ENCODE measurements around the gene ADNP. TPM values are rescaled to one million over a fixed set of nuclear protein-coding genes. Genes with fewer than 3 reads are reported as not detected.
"Not testable (repeated sequence)": the region's sequence is repeated elsewhere in the genome, so short reads cannot be mapped to it uniquely, and the experiment has no call there.

Gene ADNP
- 140 TPM for polyA plus RNA-seq (2013, experiment 1 of 4)
- 162 TPM for polyA plus RNA-seq (2013, experiment 2 of 4)
- polyA plus RNA-seq (2013, experiment 3 of 4) = 107 TPM
- polyA plus RNA-seq (2013, experiment 4 of 4) = 119 TPM

- Histone ChIP-seq H3K27me3 (ENCODE audit: control insufficient read depth, insufficient read depth, low read length, poor library complexity, severe bottlenecking) (no peaks in the 10 kb centered on the region), H3K36me3 (ENCODE audit: control insufficient read depth, insufficient read depth, low read length) (peaks cover 24% of the 10 kb centered on the region), H3K4me3 (ENCODE audit: insufficient read depth, low read depth, low read length) (peak within 1 kb of the TSS; percentile 80), H3K9me3 (ENCODE audit: control insufficient read depth, low read length) (no peaks in the 10 kb centered on the region), H3K4me1 (ENCODE audit: control insufficient read depth, insufficient read depth, low read length) (peaks cover 18% of the 10 kb centered on the region), H3K27ac (ENCODE audit: insufficient read depth, low read depth, low read length, poor library complexity, severe bottlenecking) (peak within 1 kb of the TSS; percentile 98)
- 4 to 7% methylated on average over 58 of the region's 58 CpGs for WGBS, 2 experiments
These were observed at the start of gene ADNP for GRCh38 chr20:50931306-50932015. Gene ADNP, minus strand, starts transcription at chr20:50931437. Its CDS starts 27,441 bp downstream, at chr20:50903996.

- Histone ChIP-seq H3K4me1 (ENCODE audit: control insufficient read depth, insufficient read depth, low read length) (no peaks in the 10 kb centered on the region), H3K27me3 (ENCODE audit: control insufficient read depth, insufficient read depth, low read length, poor library complexity, severe bottlenecking) (no peaks in the 10 kb centered on the region), H3K36me3 (ENCODE audit: control insufficient read depth, insufficient read depth, low read length) (no peaks in the 10 kb centered on the region), H3K4me3 (ENCODE audit: insufficient read depth, low read depth, low read length) (no peak overlapping the region), H3K27ac (ENCODE audit: insufficient read depth, low read depth, low read length, poor library complexity, severe bottlenecking) (no peak overlapping the region), H3K9me3 (ENCODE audit: control insufficient read depth, low read length) (no peaks in the 10 kb centered on the region)
- WGBS, 2 experiments = 86 to 87% methylated on average over 8 of the region's 8 CpGs
These were observed 48.9 kb upstream of the ADNP start for GRCh38 chr20:50980071-50980681.

- H3K36me3 ChIP-seq (ENCODE audit: control insufficient read depth, insufficient read depth, low read length); H3K4me3 ChIP-seq (ENCODE audit: insufficient read depth, low read depth, low read length); H3K9me3 ChIP-seq (ENCODE audit: control insufficient read depth, low read length); H3K27me3 ChIP-seq (ENCODE audit: control insufficient read depth, insufficient read depth, low read length, poor library complexity, severe bottlenecking); H3K4me1 ChIP-seq (ENCODE audit: control insufficient read depth, insufficient read depth, low read length); H3K27ac ChIP-seq (ENCODE audit: insufficient read depth, low read depth, low read length, poor library complexity, severe bottlenecking): not testable (repeated sequence)
- WGBS, 2 experiments = 89 to 93% methylated on average over 4 of the region's 4 CpGs
These were observed 47.3 kb upstream of the ADNP start for GRCh38 chr20:50978533-50978932.

- WGBS, 2 experiments = 88 to 90% methylated on average over 20 of the region's 20 CpGs
- no peak overlapping the region for H3K27ac ChIP-seq (ENCODE audit: insufficient read depth, low read depth, low read length, poor library complexity, severe bottlenecking)
These were observed 46.1 kb upstream of the ADNP start for GRCh38 chr20:50977066-50978021.

GRCh38 chr20:50975701-50976330 is 44.6 kb upstream of the ADNP start:
- WGBS, 2 experiments = 93% methylated on average over 10 of the region's 10 CpGs

More at GRCh38 chr20:50977066-50978021, 46.1 kb upstream of the ADNP start:
- Histone ChIP-seq H3K27me3 (ENCODE audit: control insufficient read depth, insufficient read depth, low read length, poor library complexity, severe bottlenecking) (no peaks in the 10 kb centered on the region), H3K4me1 (ENCODE audit: control insufficient read depth, insufficient read depth, low read length) (no peaks in the 10 kb centered on the region), H3K4me3 (ENCODE audit: insufficient read depth, low read depth, low read length) (no peak overlapping the region), H3K36me3 (ENCODE audit: control insufficient read depth, insufficient read depth, low read length) (no peaks in the 10 kb centered on the region), H3K9me3 (ENCODE audit: control insufficient read depth, low read length) (no peaks in the 10 kb centered on the region)

GRCh38 chr20:50969912-50970311 is 38.7 kb upstream of the ADNP start:
- no peaks in the 10 kb centered on the region for H3K9me3 ChIP-seq (ENCODE audit: control insufficient read depth, low read length)
- H3K4me1 ChIP-seq (ENCODE audit: control insufficient read depth, insufficient read depth, low read length) = peaks cover 25% of the 10 kb centered on the region
- H3K27me3 ChIP-seq (ENCODE audit: control insufficient read depth, insufficient read depth, low read length, poor library complexity, severe bottlenecking) = no peaks in the 10 kb centered on the region
- WGBS, 2 experiments = 89 to 91% methylated on average over 8 of the region's 8 CpGs
- H3K4me3 ChIP-seq (ENCODE audit: insufficient read depth, low read depth, low read length) = no peak overlapping the region
- H3K27ac ChIP-seq (ENCODE audit: insufficient read depth, low read depth, low read length, poor library complexity, severe bottlenecking) = no peak overlapping the region
- H3K36me3 ChIP-seq (ENCODE audit: control insufficient read depth, insufficient read depth, low read length) = no peaks in the 10 kb centered on the region

More at GRCh38 chr20:50975701-50976330, 44.6 kb upstream of the ADNP start:
- Histone ChIP-seq H3K4me3 (ENCODE audit: insufficient read depth, low read depth, low read length) (no peak overlapping the region), H3K27ac (ENCODE audit: insufficient read depth, low read depth, low read length, poor library complexity, severe bottlenecking) (no peak overlapping the region), H3K36me3 (ENCODE audit: control insufficient read depth, insufficient read depth, low read length) (no peaks in the 10 kb centered on the region), H3K4me1 (ENCODE audit: control insufficient read depth, insufficient read depth, low read length) (no peaks in the 10 kb centered on the region), H3K27me3 (ENCODE audit: control insufficient read depth, insufficient read depth, low read length, poor library complexity, severe bottlenecking) (no peaks in the 10 kb centered on the region), H3K9me3 (ENCODE audit: control insufficient read depth, low read length) (no peaks in the 10 kb centered on the region)

- Histone ChIP-seq H3K4me1 (ENCODE audit: control insufficient read depth, insufficient read depth, low read length) (peaks cover 25% of the 10 kb centered on the region), H3K36me3 (ENCODE audit: control insufficient read depth, insufficient read depth, low read length) (no peaks in the 10 kb centered on the region), H3K9me3 (ENCODE audit: control insufficient read depth, low read length) (no peaks in the 10 kb centered on the region), H3K27me3 (ENCODE audit: control insufficient read depth, insufficient read depth, low read length, poor library complexity, severe bottlenecking) (no peaks in the 10 kb centered on the region), H3K27ac (ENCODE audit: insufficient read depth, low read depth, low read length, poor library complexity, severe bottlenecking) (no peak overlapping the region), H3K4me3 (ENCODE audit: insufficient read depth, low read depth, low read length) (no peak overlapping the region)
- WGBS, 2 experiments = 85 to 93% methylated on average over 5 of the region's 5 CpGs
These were observed 38.2 kb upstream of the ADNP start for GRCh38 chr20:50969435-50969834.

DNA sequence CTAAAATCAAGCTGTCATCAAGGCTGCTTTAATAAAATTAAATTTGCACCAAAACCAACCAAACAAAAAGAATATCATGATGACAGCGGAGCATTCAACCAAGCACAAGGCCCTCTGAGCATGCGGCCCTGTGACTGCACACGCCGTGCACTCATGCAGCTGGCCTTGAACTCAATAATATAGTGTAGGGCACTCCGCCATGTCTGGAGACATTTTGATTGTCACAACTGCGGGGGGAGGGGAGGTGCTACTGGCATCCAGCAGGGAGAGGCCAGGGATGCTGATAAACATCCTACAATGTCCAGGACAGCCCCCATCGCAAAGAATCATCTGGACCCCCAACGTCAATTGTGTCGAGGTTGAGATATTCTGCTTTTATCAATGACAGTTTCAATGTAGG is 37.1 kb upstream of the ADNP start:
- peaks cover 25% of the 10 kb centered on the region for H3K4me1 ChIP-seq (ENCODE audit: control insufficient read depth, insufficient read depth, low read length)
- H3K36me3 ChIP-seq (ENCODE audit: control insufficient read depth, insufficient read depth, low read length) = no peaks in the 10 kb centered on the region
- H3K4me3 ChIP-seq (ENCODE audit: insufficient read depth, low read depth, low read length) = no peak overlapping the region
- no peaks in the 10 kb centered on the region for H3K27me3 ChIP-seq (ENCODE audit: control insufficient read depth, insufficient read depth, low read length, poor library complexity, severe bottlenecking)
- no peaks in the 10 kb centered on the region for H3K9me3 ChIP-seq (ENCODE audit: control insufficient read depth, low read length)
- WGBS, 2 experiments = 87 to 89% methylated on average over 9 of the region's 9 CpGs
- H3K27ac ChIP-seq (ENCODE audit: insufficient read depth, low read depth, low read length, poor library complexity, severe bottlenecking) = peak overlapping the region; percentile 80

DNA sequence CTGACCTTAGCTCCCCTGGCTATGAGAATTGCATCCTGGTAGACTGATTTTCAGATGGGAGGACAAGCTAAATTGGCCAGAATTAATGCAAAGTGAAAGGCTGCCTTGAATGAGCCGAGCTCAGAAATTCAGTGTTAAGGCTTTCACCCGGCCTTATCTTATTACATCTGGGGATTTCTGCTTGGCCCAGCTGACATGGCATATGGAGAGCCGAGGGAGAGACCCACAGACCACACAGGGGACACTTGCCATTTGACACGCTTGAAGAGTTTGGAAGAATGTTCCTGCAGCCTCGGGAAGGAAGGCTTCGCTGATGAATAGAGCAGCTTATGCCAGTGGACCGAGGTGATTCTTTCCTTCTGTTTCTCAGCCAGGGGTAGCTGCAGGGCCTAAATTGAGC is 36.3 kb upstream of the ADNP start:
- Histone ChIP-seq H3K9me3 (ENCODE audit: control insufficient read depth, low read length) (no peaks in the 10 kb centered on the region), H3K36me3 (ENCODE audit: control insufficient read depth, insufficient read depth, low read length) (no peaks in the 10 kb centered on the region), H3K27me3 (ENCODE audit: control insufficient read depth, insufficient read depth, low read length, poor library complexity, severe bottlenecking) (no peaks in the 10 kb centered on the region), H3K4me3 (ENCODE audit: insufficient read depth, low read depth, low read length) (no peak overlapping the region), H3K4me1 (ENCODE audit: control insufficient read depth, insufficient read depth, low read length) (peaks cover 25% of the 10 kb centered on the region), H3K27ac (ENCODE audit: insufficient read depth, low read depth, low read length, poor library complexity, severe bottlenecking) (peak overlapping the region; percentile 80)
- 31 to 37% methylated on average over 7 of the region's 7 CpGs for WGBS, 2 experiments
